ENCODE data around the gene IER5L.
A peak's percentile ranks its signal among the peaks of the same experiment; 100 is the strongest.

IER5L gene

GRCh38 chr9:129177791-129178567, at the start of gene IER5L:
IER5L (minus strand) TSS chr9:129178261; CDS start chr9:129178052, 209 bp downstream.
- peak; percentile 98 for DNase-seq (ENCODE audit: low read depth, low spot score)

GRCh38 chr9:129227843-129228189, 49.8 kb upstream of the IER5L start:
- DNase-seq (ENCODE audit: low read depth, low spot score) = no peak

- peak; percentile 74 for DNase-seq (ENCODE audit: low read depth, low spot score)
These were observed 47.8 kb upstream of the IER5L start for GRCh38 chr9:129225815-129226214.

GRCh38 chr9:129225490-129225778, 47.4 kb upstream of the IER5L start:
- no peak for DNase-seq (ENCODE audit: low read depth, low spot score)

- DNase-seq (ENCODE audit: low read depth, low spot score) = no peak
These were observed 46.8 kb upstream of the IER5L start for GRCh38 chr9:129224618-129225489.

- DNase-seq (ENCODE audit: low read depth, low spot score) = no peak
These were observed 45.6 kb upstream of the IER5L start for GRCh38 chr9:129223551-129224208.

GRCh38 chr9:129222819-129223218, 44.8 kb upstream of the IER5L start:
- DNase-seq (ENCODE audit: low read depth, low spot score) = no peak

GRCh38 chr9:129221979-129222635, 44.0 kb upstream of the IER5L start:
- no peak for DNase-seq (ENCODE audit: low read depth, low spot score)

GRCh38 chr9:129221233-129221632, 43.2 kb upstream of the IER5L start:
- DNase-seq (ENCODE audit: low read depth, low spot score) = no peak

GRCh38 chr9:129220771-129221170, 42.7 kb upstream of the IER5L start:
- DNase-seq (ENCODE audit: low read depth, low spot score) = no peak

- no peak for DNase-seq (ENCODE audit: low read depth, low spot score)
These were observed 40.9 kb upstream of the IER5L start for GRCh38 chr9:129218918-129219317.

GRCh38 chr9:129218272-129218625, 40.2 kb upstream of the IER5L start:
- DNase-seq (ENCODE audit: low read depth, low spot score) = no peak

GRCh38 chr9:129213551-129213950, 35.5 kb upstream of the IER5L start:
- DNase-seq (ENCODE audit: low read depth, low spot score) = no peak

GRCh38 chr9:129211686-129212085, 33.6 kb upstream of the IER5L start:
- no peak for DNase-seq (ENCODE audit: low read depth, low spot score)

GRCh38 chr9:129210125-129210524, 32.1 kb upstream of the IER5L start:
- DNase-seq (ENCODE audit: low read depth, low spot score) = no peak

- no peak for DNase-seq (ENCODE audit: low read depth, low spot score)
These were observed 31.5 kb upstream of the IER5L start for GRCh38 chr9:129209580-129209979.

- DNase-seq (ENCODE audit: low read depth, low spot score) = no peak
These were observed 31.0 kb upstream of the IER5L start for GRCh38 chr9:129209109-129209508.

- no peak for DNase-seq (ENCODE audit: low read depth, low spot score)
These were observed 30.4 kb upstream of the IER5L start for GRCh38 chr9:129208207-129209032.

- DNase-seq (ENCODE audit: low read depth, low spot score) = no peak
These were observed 28.8 kb upstream of the IER5L start for GRCh38 chr9:129206905-129207304.

GRCh38 chr9:129206401-129206800, 28.3 kb upstream of the IER5L start:
- no peak for DNase-seq (ENCODE audit: low read depth, low spot score)

- no peak for DNase-seq (ENCODE audit: low read depth, low spot score)
These were observed 26.8 kb upstream of the IER5L start for GRCh38 chr9:129204840-129205239.

Data from astrocyte of the hippocampus (primary cell).